GM12878 (cell line): ENCODE measurements around the gene DNAH3. TPM values are rescaled to one million over a fixed set of nuclear protein-coding genes. Genes with fewer than 3 reads are reported as not detected.

Experiments used
- ATAC-seq: fragments of 200-7000 bp; cut with Tn5 transposase; 3 replicates; pipeline ENCODE4 v1.9.1; 2020; ENCODE audit warnings: mild to moderate bottlenecking, moderate library complexity
- BruUV-seq: library from RNA; stranded (reverse); fragments of 400-500 nt; replicated peaks from 2 replicates; lab custom pipeline; 2021; lab: Mats Ljungman, UMichigan
- CTCF ChIA-PET: fragments of 300-600 bp; sonication (Branson Sonifier 250); formaldehyde crosslinking; extraction: SDS; loops from one replicate; lab custom pipeline; 2021; ENCODE audit warnings: inconsistent platforms; lab: Yijun Ruan, JAX
- POLR2A ChIA-PET: fragments of 350-600 bp; formaldehyde crosslinking; extraction: SDS; loops from one replicate; lab custom pipeline; 2021; ENCODE audit warnings: inconsistent platforms; lab: Charles Lee
- RAD21 ChIA-PET: fragments of 300-600 bp; sonication (Branson Sonifier 250); formaldehyde crosslinking; loops from one replicate; lab custom pipeline; 2023; ENCODE audit warnings: antibody characterized with exemption; ENCODE audit not compliant: unreplicated experiment; lab: Charles Lee
- SMC1A ChIA-PET: fragments of 300-600 bp; sonication (Branson Sonifier 250); formaldehyde crosslinking; loops from one replicate; lab custom pipeline; 2023; ENCODE audit not compliant: unreplicated experiment, uncharacterized antibody; lab: Charles Lee
- DNase-seq: peaks from one replicate; pipeline ENCODE4 v3.0.0-alpha.2; 2011; ENCODE audit warnings: low read depth, low spot score
- FAIRE-seq: peaks from 3 replicates; lab custom pipeline; 2011; peaks lifted over from hg19 to GRCh38; lab: Jason Lieb, UNC
- H2AFZ ChIP-seq: 2 replicates; pipeline ENCODE4 v1.6.0; 2011; ENCODE audit warnings: low read depth, low read length, control low read depth; ENCODE audit not compliant: control insufficient read depth
- H3K27ac ChIP-seq: 2 replicates; pipeline ENCODE4 v1.5.1; 2011; ENCODE audit warnings: control low read depth; ENCODE audit not compliant: control insufficient read depth, insufficient read depth
- H3K27me3 ChIP-seq, 2 experiments: replicated peaks in 1 of 2; 2 replicates each; pipeline versions ENCODE4 v1.6.0 to v1.6.1; 2011; ENCODE audit warnings: low read length in 1 of 2; ENCODE audit not compliant: control insufficient read depth in 2 of 2, insufficient read depth in 2 of 2
- H3K36me3 ChIP-seq, 2 experiments: 2 replicates each; pipeline ENCODE4 v1.5.1; 2011; ENCODE audit warnings: low read length in 1 of 2; ENCODE audit not compliant: control insufficient read depth in 2 of 2, insufficient read depth in 2 of 2
- H3K4me1 ChIP-seq: 2 replicates; pipeline ENCODE4 v1.6.1; 2011; ENCODE audit warnings: mild to moderate bottlenecking, low read length, moderate library complexity, mixed read lengths; ENCODE audit not compliant: control insufficient read depth, insufficient read depth
- H3K4me2 ChIP-seq: 2 replicates; pipeline ENCODE4 v1.6.0; 2011; ENCODE audit warnings: control low read depth; ENCODE audit not compliant: control insufficient read depth, insufficient read depth
- H3K4me3 ChIP-seq: fragments of 200-600 bp; sonication (generic); 2 replicates; pipeline ENCODE4 v1.5.1; 2016
- H3K79me2 ChIP-seq: 2 replicates; pipeline ENCODE4 v1.6.0; 2011; ENCODE audit warnings: low read length; ENCODE audit not compliant: control insufficient read depth, insufficient read depth
- H3K9ac ChIP-seq: 2 replicates; pipeline ENCODE4 v1.8.0; 2011; ENCODE audit warnings: low read length, control low read depth, mixed read lengths; ENCODE audit not compliant: control insufficient read depth, insufficient read depth
- H3K9me3 ChIP-seq: replicated peaks from 3 replicates; pipeline ENCODE4 v1.5.1; 2011; ENCODE audit warnings: mild to moderate bottlenecking, low read length; ENCODE audit not compliant: control insufficient read depth, insufficient read depth
- H4K20me1 ChIP-seq: 2 replicates; pipeline ENCODE4 v1.6.0; 2011; ENCODE audit not compliant: control insufficient read depth, insufficient read depth
- CBX5 ChIP-seq: sonication (generic); IDR thresholded peaks from 2 replicates; pipeline ENCODE4 v1.6.1; 2016; ENCODE audit warnings: low read depth, moderate library complexity, mild to moderate bottlenecking, inconsistent platforms
- CHD2 ChIP-seq: IDR thresholded peaks from 2 replicates; pipeline ENCODE4 v1.6.1; 2011; ENCODE audit warnings: low read depth, low read length, improper control_type of control experiment, borderline replicate concordance
- NFXL1 ChIP-seq: fragments of 450-650 bp; IDR thresholded peaks from 2 replicates; pipeline ENCODE4 v1.6.1; 2017; ENCODE audit warnings: antibody characterized with exemption, mild to moderate bottlenecking, borderline replicate concordance
- PAX5 ChIP-seq: IDR thresholded peaks from 2 replicates; pipeline ENCODE4 v1.6.1; 2011; ENCODE audit warnings: low read depth, low read length, borderline replicate concordance
- RFX5 ChIP-seq: IDR thresholded peaks from 2 replicates; pipeline ENCODE4 v1.6.1; 2011; ENCODE audit warnings: low read depth, low read length, improper control_type of control experiment
- SPI1 ChIP-seq: IDR thresholded peaks from 2 replicates; pipeline ENCODE4 v1.6.1; 2011; ENCODE audit warnings: low read depth, mild to moderate bottlenecking, low read length, moderate library complexity, borderline replicate concordance; ENCODE audit not compliant: insufficient read depth
- SREBF2 ChIP-seq: IDR thresholded peaks from 2 replicates; pipeline ENCODE4 v1.6.1; 2012; ENCODE audit warnings: mild to moderate bottlenecking, low read length
- SUPT20H ChIP-seq: IDR thresholded peaks from 2 replicates; pipeline ENCODE4 v1.6.1; 2011; ENCODE audit warnings: low read depth, mild to moderate bottlenecking, low read length, moderate library complexity, borderline replicate concordance; ENCODE audit not compliant: control insufficient read depth
- TCF3 ChIP-seq: IDR thresholded peaks from 2 replicates; pipeline ENCODE4 v1.6.1; 2012; ENCODE audit warnings: low read depth, mild to moderate bottlenecking, low read length, borderline replicate concordance; ENCODE audit not compliant: insufficient read depth
- YBX1 ChIP-seq: fragments of 450-650 bp; IDR thresholded peaks from 2 replicates; pipeline ENCODE4 v1.6.1; 2016; ENCODE audit warnings: antibody characterized with exemption
- ZSCAN29 ChIP-seq: fragments of 450-650 bp; IDR thresholded peaks from 2 replicates; pipeline ENCODE4 v1.6.1; 2017; ENCODE audit warnings: mild to moderate bottlenecking, moderate library complexity
- WGBS: methylation state at CpG from one replicate; pipeline ENCODE4 v1.1.6; 2016; ENCODE audit warnings: low lambda C conversion rate; ENCODE audit not compliant: insufficient replicate concordance, insufficient coverage; ENCODE audit errors: missing lambda C conversion rate; 5-methylcytosine and 5-hydroxymethylcytosine counted together
- in situ Hi-C: fragments of 300-500 bp; cut with MboI; formaldehyde crosslinking; loops from 9 replicates; pipeline ENCODE4 v1.14.3; 2018; ENCODE audit warnings: mixed read lengths
- intact Hi-C: fragments of 100-400 bp; cut with micrococcal nuclease; formaldehyde crosslinking; loops from one replicate; pipeline ENCODE4 v1.14.2; 2022; ENCODE audit not compliant: unreplicated experiment
- polyA plus RNA-seq, 11 experiments: library from polyadenylated mRNA; depleted of rRNA in 4 of 11; unstranded in 6 of 11; stranded (reverse) in 5 of 11; fragments of >200 nt; fragmentation: Nextera tagmentation in 4 of 11; fragmentation: Illumina TruSeq in 1 of 11; extraction: Ambion mirVana in 4 of 11; extraction: Trizol in 1 of 11; gene quantifications; 1 replicate in 1 of 11; 2 replicates in 10 of 11; pipeline versions ENCODE4 v1.2.1 to v1.2.3, GENCODE V29; 2011 to 2016; ENCODE audit warnings: inconsistent platforms in 2 of 11, missing spikeins in 2 of 11, low read depth in 1 of 11
- total RNA-seq, 4 experiments: library from RNA; depleted of rRNA in 3 of 4; stranded (reverse); fragments of >200 nt in 3 of 4; fragmentation: Illumina TruSeq in 1 of 4; extraction: Trizol in 1 of 4; gene quantifications; 2 replicates each; pipeline versions ENCODE4 v1.2.1 to v1.2.3, GENCODE V29; 2013 to 2021
- TF ChIP-seq, protein P1 (sequence below): fragments of 450-650 bp; IDR thresholded peaks from 2 replicates; pipeline ENCODE4 v1.6.1; 2017; ENCODE audit warnings: mild to moderate bottlenecking, moderate library complexity
- TF ChIP-seq, protein P2 (sequence below): fragments of 450-650 bp; IDR thresholded peaks from 2 replicates; pipeline ENCODE4 v1.6.1; 2017; ENCODE audit warnings: mild to moderate bottlenecking, low read depth, inconsistent platforms; ENCODE audit not compliant: poor library complexity, severe bottlenecking
- TF ChIP-seq, protein P3 (sequence below): fragments of 450-650 bp; IDR thresholded peaks from 2 replicates; pipeline ENCODE4 v1.6.1; 2018; ENCODE audit warnings: borderline replicate concordance, mild to moderate bottlenecking; ENCODE audit not compliant: partially characterized antibody

Gene DNAH3
- total and polyA plus RNA-seq, 10 of the 15 experiments (the other 5 are each of a cell fraction or from before 2014, with no cell fraction given), result under 0.01 to 0.04 (median 0.04) TPM; not detected in 5

DNA sequence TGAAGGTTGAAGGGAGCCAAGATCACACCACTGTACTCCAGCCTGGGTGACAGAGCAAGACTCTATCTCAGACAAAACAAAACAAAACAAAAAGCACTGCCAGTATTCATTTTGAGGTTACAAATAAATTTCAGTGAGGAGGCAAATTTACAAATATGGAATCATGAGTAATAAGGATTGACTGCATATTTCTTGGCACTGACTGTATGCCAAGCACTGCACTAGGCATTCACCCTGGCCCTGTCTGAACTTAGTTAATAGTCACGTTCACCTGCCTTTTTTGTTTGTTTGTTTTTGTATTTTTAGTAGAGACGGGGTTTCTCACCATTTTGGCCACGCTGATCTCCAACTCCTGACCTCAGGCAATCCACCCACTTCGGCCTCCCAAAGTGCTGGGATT is 12.9 kb upstream of the DNAH3 start:
- in situ Hi-C loops, result no loop called here
- FAIRE-seq (no peak), ATAC-seq (no peak), DNase-seq (no peak)
- intact Hi-C loops, result no loop called here
- RAD21 ChIA-PET, result no interaction called here
- 80% methylated on average over 4 of the region's 4 CpGs for WGBS
- no peak overlapping the region for H3K4me2 ChIP-seq
- H3K27ac ChIP-seq, result no peak overlapping the region
- POLR2A ChIA-PET, result no interaction called here
- H3K9ac ChIP-seq, result no peak overlapping the region
- H4K20me1 ChIP-seq, result no peaks in the 10 kb centered on the region
- BruUV-seq, result no TSS peak
- SMC1A ChIA-PET, result no interaction called here
- H3K79me2 ChIP-seq, result peaks cover 3% of the 10 kb centered on the region
- no peaks in the 10 kb centered on the region for H3K27me3 ChIP-seq
- CTCF ChIA-PET, result interaction anchor here (0.5 to 1.4 kb wide), 3 partner anchors 8 to 16 kb away, joined by 3 to 5 read pairs (median 5); no protein-coding TSS in a partner anchor
- no peak overlapping the region for H2AFZ ChIP-seq
- H3K4me3 ChIP-seq, result no peak overlapping the region
- no peaks in the 10 kb centered on the region; a peak in 3 of 4 replicates for H3K36me3 ChIP-seq
- H3K9me3 ChIP-seq, result no peaks in the 10 kb centered on the region
- peaks cover 4% of the 10 kb centered on the region; the same call in 1 of the 2 replicates for H3K4me1 ChIP-seq
- no peak for TF ChIP-seq ZSCAN29
- TF ChIP-seq CHD2, result no peak
- no peak for TF ChIP-seq SUPT20H
- no peak for TF ChIP-seq SREBF2
- TF ChIP-seq, protein P1, sequence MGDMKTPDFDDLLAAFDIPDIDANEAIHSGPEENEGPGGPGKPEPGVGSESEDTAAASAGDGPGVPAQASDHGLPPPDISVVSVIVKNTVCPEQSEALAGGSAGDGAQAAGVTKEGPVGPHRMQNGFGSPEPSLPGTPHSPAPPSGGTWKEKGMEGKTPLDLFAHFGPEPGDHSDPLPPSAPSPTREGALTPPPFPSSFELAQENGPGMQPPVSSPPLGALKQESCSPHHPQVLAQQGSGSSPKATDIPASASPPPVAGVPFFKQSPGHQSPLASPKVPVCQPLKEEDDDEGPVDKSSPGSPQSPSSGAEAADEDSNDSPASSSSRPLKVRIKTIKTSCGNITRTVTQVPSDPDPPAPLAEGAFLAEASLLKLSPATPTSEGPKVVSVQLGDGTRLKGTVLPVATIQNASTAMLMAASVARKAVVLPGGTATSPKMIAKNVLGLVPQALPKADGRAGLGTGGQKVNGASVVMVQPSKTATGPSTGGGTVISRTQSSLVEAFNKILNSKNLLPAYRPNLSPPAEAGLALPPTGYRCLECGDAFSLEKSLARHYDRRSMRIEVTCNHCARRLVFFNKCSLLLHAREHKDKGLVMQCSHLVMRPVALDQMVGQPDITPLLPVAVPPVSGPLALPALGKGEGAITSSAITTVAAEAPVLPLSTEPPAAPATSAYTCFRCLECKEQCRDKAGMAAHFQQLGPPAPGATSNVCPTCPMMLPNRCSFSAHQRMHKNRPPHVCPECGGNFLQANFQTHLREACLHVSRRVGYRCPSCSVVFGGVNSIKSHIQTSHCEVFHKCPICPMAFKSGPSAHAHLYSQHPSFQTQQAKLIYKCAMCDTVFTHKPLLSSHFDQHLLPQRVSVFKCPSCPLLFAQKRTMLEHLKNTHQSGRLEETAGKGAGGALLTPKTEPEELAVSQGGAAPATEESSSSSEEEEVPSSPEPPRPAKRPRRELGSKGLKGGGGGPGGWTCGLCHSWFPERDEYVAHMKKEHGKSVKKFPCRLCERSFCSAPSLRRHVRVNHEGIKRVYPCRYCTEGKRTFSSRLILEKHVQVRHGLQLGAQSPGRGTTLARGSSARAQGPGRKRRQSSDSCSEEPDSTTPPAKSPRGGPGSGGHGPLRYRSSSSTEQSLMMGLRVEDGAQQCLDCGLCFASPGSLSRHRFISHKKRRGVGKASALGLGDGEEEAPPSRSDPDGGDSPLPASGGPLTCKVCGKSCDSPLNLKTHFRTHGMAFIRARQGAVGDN, result no peak
- TF ChIP-seq CBX5, result no peak
- TF ChIP-seq YBX1, result no peak
- TF ChIP-seq PAX5, result no peak
- TF ChIP-seq NFXL1, result no peak
- TF ChIP-seq, protein P2, sequence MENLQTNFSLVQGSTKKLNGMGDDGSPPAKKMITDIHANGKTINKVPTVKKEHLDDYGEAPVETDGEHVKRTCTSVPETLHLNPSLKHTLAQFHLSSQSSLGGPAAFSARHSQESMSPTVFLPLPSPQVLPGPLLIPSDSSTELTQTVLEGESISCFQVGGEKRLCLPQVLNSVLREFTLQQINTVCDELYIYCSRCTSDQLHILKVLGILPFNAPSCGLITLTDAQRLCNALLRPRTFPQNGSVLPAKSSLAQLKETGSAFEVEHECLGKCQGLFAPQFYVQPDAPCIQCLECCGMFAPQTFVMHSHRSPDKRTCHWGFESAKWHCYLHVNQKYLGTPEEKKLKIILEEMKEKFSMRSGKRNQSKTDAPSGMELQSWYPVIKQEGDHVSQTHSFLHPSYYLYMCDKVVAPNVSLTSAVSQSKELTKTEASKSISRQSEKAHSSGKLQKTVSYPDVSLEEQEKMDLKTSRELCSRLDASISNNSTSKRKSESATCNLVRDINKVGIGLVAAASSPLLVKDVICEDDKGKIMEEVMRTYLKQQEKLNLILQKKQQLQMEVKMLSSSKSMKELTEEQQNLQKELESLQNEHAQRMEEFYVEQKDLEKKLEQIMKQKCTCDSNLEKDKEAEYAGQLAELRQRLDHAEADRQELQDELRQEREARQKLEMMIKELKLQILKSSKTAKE, result no peak
- no peak for TF ChIP-seq TCF3
- TF ChIP-seq, protein P3, sequence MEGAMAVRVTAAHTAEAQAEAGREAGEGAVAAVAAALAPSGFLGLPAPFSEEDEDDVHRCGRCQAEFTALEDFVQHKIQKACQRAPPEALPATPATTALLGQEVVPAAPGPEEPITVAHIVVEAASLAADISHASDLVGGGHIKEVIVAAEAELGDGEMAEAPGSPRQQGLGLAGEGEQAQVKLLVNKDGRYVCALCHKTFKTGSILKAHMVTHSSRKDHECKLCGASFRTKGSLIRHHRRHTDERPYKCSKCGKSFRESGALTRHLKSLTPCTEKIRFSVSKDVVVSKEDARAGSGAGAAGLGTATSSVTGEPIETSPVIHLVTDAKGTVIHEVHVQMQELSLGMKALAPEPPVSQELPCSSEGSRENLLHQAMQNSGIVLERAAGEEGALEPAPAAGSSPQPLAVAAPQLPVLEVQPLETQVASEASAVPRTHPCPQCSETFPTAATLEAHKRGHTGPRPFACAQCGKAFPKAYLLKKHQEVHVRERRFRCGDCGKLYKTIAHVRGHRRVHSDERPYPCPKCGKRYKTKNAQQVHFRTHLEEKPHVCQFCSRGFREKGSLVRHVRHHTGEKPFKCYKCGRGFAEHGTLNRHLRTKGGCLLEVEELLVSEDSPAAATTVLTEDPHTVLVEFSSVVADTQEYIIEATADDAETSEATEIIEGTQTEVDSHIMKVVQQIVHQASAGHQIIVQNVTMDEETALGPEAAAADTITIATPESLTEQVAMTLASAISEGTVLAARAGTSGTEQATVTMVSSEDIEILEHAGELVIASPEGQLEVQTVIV, result no peak
- no peak for TF ChIP-seq SPI1
- TF ChIP-seq RFX5, result no peak
